PC-3 (cell line): ENCODE results near the gene MACROD2. TPM values are rescaled to one million over a fixed set of nuclear protein-coding genes. Genes with fewer than 3 reads are reported as not detected.

Experiments
- ATAC-seq: fragments of 200-7000 bp; cut with Tn5 transposase; 2 replicates; pipeline ENCODE4 v1.9.1; 2020; ENCODE audit warnings: mild to moderate bottlenecking, moderate library complexity
- BruUV-seq: library from RNA; stranded (reverse); fragments of 400-500 nt; replicated peaks from 2 replicates; lab custom pipeline; 2021; lab: Mats Ljungman, UMichigan
- CTCF ChIA-PET: fragments of 300-600 bp; sonication (Branson Sonifier 250); formaldehyde crosslinking; loops from one replicate; lab custom pipeline; 2022; ENCODE audit warnings: antibody characterized with exemption; lab: Charles Lee
- POLR2A ChIA-PET: fragments of 300-600 bp; sonication (Branson Sonifier 250); formaldehyde crosslinking; loops from one replicate; lab custom pipeline; 2022; ENCODE audit warnings: antibody characterized with exemption; ENCODE audit not compliant: unreplicated experiment; lab: Charles Lee
- DNase-seq: peaks from one replicate; pipeline ENCODE4 v3.0.0-alpha.2; 2015
- H2AFZ ChIP-seq: fragments of 300-600 bp; sonication (generic); 2 replicates; pipeline ENCODE4 v1.6.0; 2016; ENCODE audit warnings: antibody characterized with exemption, low read length
- H3F3A ChIP-seq: fragments of 300-600 bp; sonication (generic); one replicate; pipeline ENCODE4 v1.6.0; 2017; ENCODE audit warnings: antibody characterized with exemption, low read length, control low read depth, mild to moderate bottlenecking; ENCODE audit not compliant: unreplicated experiment
- H3K27ac ChIP-seq: fragments of 300-600 bp; sonication (generic); 2 replicates; pipeline ENCODE4 v1.5.1; 2016; ENCODE audit warnings: mild to moderate bottlenecking, low read length
- H3K27me3 ChIP-seq: fragments of 300-600 bp; sonication (generic); 2 replicates; pipeline ENCODE4 v1.6.1; 2016; ENCODE audit warnings: low read length, mixed read lengths
- H3K36me3 ChIP-seq: fragments of 300-600 bp; sonication (generic); 2 replicates; pipeline ENCODE4 v1.6.1; 2016; ENCODE audit warnings: low read depth, mixed run types, low read length, mixed read lengths
- H3K4me1 ChIP-seq: fragments of 300-600 bp; sonication (generic); 2 replicates; pipeline ENCODE4 v1.5.1; 2016; ENCODE audit warnings: low read length; ENCODE audit not compliant: insufficient read depth
- H3K4me2 ChIP-seq: fragments of 300-600 bp; sonication (generic); 2 replicates; pipeline ENCODE4 v1.6.0; 2016; ENCODE audit warnings: low read length
- H3K4me3 ChIP-seq: fragments of 300-600 bp; sonication (generic); 2 replicates; pipeline ENCODE4 v1.5.1; 2016; ENCODE audit warnings: mild to moderate bottlenecking, low read length, mixed read lengths
- H3K79me2 ChIP-seq: fragments of 300-600 bp; sonication (generic); 2 replicates; pipeline ENCODE4 v1.6.1; 2017; ENCODE audit warnings: low read length, mixed read lengths
- H3K9ac ChIP-seq: fragments of 300-600 bp; sonication (generic); 2 replicates; pipeline ENCODE4 v1.6.0; 2016; ENCODE audit warnings: mild to moderate bottlenecking, low read length
- H3K9me2 ChIP-seq: fragments of 300-600 bp; sonication (generic); replicated peaks from 2 replicates; pipeline ENCODE4 v1.6.1; 2016; ENCODE audit warnings: mixed run types, low read length, mixed read lengths
- H3K9me3 ChIP-seq: fragments of 300-600 bp; sonication (generic); 2 replicates; pipeline ENCODE4 v1.6.1; 2016; ENCODE audit warnings: low read length, mixed read lengths
- H4K20me1 ChIP-seq: fragments of 300-600 bp; sonication (generic); 2 replicates; pipeline ENCODE4 v1.6.1; 2016; ENCODE audit warnings: low read length, mixed read lengths
- CTCF ChIP-seq: fragments of 300-600 bp; sonication (generic); conservative IDR thresholded peaks from 2 replicates; pipeline ENCODE4 v1.5.1; 2017; ENCODE audit warnings: antibody characterized with exemption, low read depth, mild to moderate bottlenecking, low read length
- EZH2 ChIP-seq: fragments of 300-600 bp; sonication (generic); IDR thresholded peaks from one replicate; pipeline ENCODE4 v1.6.1; 2017; ENCODE audit warnings: antibody characterized with exemption, mild to moderate bottlenecking, low read length; ENCODE audit not compliant: unreplicated experiment
- EZH2phosphoT487 ChIP-seq: fragments of 300-600 bp; sonication (generic); IDR thresholded peaks from 2 replicates; pipeline ENCODE4 v1.6.1; 2018; ENCODE audit warnings: mild to moderate bottlenecking, antibody characterized with exemption, low read length, borderline replicate concordance
- intact Hi-C: fragments of 100-400 bp; cut with micrococcal nuclease; formaldehyde crosslinking; loops from 2 replicates; pipeline ENCODE4 v1.9.0; 2023
- total RNA-seq: library from RNA; depleted of rRNA; stranded (reverse); fragments of >200 nt; gene quantifications from 2 replicates; pipeline ENCODE4 v1.2.3, GENCODE V29; 2014

Gene MACROD2
- total RNA-seq, 1 experiment from 2014 or later, result 3.1 TPM

GRCh38 chr20:15222502-15223330, 1227.4 kb downstream of the MACROD2 start:
- Histone ChIP-seq H3K79me2 (no peaks in the 10 kb centered on the region), H3K27me3 (no peaks in the 10 kb centered on the region), H3K4me1 (peaks cover 14% of the 10 kb centered on the region), H3K36me3 (no peaks in the 10 kb centered on the region), H3K4me2 (no peak overlapping the region), H3F3A (no peaks in the 10 kb centered on the region), H3K27ac (no peak overlapping the region), H3K9me2 (no peaks in the 10 kb centered on the region), H3K9ac (no peak overlapping the region), H2AFZ (no peak overlapping the region), H3K4me3 (no peak overlapping the region), H4K20me1 (no peaks in the 10 kb centered on the region), H3K9me3 (no peaks in the 10 kb centered on the region)
- no TSS peak for BruUV-seq
- intact Hi-C loops, result no loop called here
- POLR2A ChIA-PET, result no interaction called here
- DNase-seq (no peak), ATAC-seq (no peak)
- CTCF ChIA-PET, result no interaction called here
- TF ChIP-seq CTCF, result no peak
- TF ChIP-seq EZH2, result no peak
- no peak for TF ChIP-seq EZH2phosphoT487

DNA sequence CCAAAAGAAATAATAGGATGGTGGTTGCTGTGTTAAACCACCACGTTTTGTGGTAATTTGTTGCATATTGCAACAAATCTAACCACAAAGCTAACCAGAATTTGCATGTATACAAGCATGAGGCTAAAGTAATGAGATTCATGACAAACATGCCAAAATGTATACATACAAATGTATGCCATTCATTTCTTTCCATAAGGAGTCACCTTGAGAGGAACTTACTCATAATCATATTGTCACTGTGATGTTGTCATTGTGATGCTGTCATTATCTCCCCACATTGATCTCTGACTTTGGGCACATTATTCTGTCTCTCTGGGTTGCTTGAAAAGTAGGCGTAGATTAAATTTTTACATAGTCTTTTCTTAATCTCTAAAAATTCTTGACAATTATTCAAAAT, 1228.9 kb downstream of the MACROD2 start:
- ChIA-PET POLR2A (no interaction called here), CTCF (no interaction called here)
- no peak for TF ChIP-seq EZH2
- TF ChIP-seq EZH2phosphoT487, result no peak
- ATAC-seq, result no peak
- Histone ChIP-seq H3K27me3 (no peaks in the 10 kb centered on the region), H3K36me3 (no peaks in the 10 kb centered on the region), H4K20me1 (no peaks in the 10 kb centered on the region), H3K4me3 (no peak overlapping the region), H3K4me2 (no peak overlapping the region), H3K27ac (no peak overlapping the region), H3K79me2 (no peaks in the 10 kb centered on the region), H2AFZ (no peak overlapping the region), H3F3A (no peaks in the 10 kb centered on the region), H3K9ac (no peak overlapping the region), H3K4me1 (peaks cover 14% of the 10 kb centered on the region), H3K9me2 (no peaks in the 10 kb centered on the region), H3K9me3 (no peaks in the 10 kb centered on the region)
- no TSS peak for BruUV-seq
- no peak for DNase-seq
- intact Hi-C loops, result no loop called here

DNA sequence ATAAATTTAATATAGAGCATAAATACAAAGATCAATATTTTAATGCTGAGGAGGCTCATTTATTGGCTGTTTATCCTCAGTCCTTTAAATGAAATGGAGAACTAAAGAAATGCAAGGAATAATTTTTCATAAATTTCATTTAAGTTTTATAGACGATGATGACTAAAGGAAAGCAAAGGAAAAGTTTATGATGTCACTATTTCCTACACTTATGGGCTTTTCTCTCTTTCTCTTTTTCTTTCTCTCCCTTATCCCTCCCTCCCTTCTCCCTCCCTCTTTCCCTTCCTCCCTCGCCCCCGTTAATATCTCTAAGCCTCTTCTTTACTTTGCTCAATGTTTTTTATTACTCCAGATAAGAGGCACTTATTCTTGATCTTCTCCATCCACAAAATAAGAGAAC, 1231.8 kb downstream of the MACROD2 start:
- CTCF ChIA-PET, result no interaction called here
- Histone ChIP-seq H2AFZ (no peak overlapping the region), H3K4me2 (no peak overlapping the region), H3K9ac (no peak overlapping the region), H4K20me1 (no peaks in the 10 kb centered on the region), H3K9me3 (no peaks in the 10 kb centered on the region), H3K4me3 (no peak overlapping the region), H3K9me2 (no peaks in the 10 kb centered on the region), H3K27me3 (no peaks in the 10 kb centered on the region), H3F3A (no peaks in the 10 kb centered on the region), H3K36me3 (no peaks in the 10 kb centered on the region), H3K4me1 (no peaks in the 10 kb centered on the region), H3K27ac (no peak overlapping the region), H3K79me2 (no peaks in the 10 kb centered on the region)
- ATAC-seq, result no peak
- POLR2A ChIA-PET, result no interaction called here
- intact Hi-C loops, result no loop called here
- no peak for DNase-seq
- TF ChIP-seq EZH2phosphoT487 (no peak), CTCF (no peak), EZH2 (no peak)
- no TSS peak for BruUV-seq
